ENCODE measurements around the gene TSSK2.
"Not testable (repeated sequence)": the region's sequence is repeated elsewhere in the genome, so short reads cannot be mapped to it uniquely, and the experiment has no call there.

Gene TSSK2

DNA sequence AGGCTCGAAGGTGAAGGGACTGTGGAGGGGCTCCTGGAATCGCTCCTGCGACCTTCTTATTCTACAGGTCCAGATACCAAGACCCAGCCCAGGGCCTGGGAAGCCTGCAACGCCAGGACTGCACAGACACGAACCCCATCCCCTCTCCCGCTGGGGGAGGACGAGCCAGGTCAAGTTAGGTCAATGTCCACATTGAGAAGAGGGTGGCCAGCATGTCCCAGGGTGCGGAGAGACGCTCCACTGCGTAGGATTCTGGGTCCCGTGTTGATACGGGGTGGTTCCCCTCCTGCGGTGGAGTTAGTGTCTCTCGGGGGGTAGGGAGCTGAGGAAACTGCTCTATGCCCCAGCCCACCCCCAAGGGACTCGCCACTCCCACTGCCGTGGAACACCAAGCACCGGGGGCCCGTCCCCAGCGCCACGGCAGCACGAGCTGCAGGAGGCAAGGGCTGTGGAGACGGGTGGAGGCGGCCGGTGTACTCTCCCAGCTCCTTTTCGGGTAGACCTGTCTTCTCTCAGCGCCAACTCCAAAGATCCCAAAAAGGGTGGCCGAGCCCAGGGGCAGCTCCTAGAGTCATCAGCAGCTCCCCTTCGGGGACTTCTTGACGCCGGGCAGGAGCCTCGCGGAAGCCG lies 17.4 kb downstream of the TSSK2 start:
- no peak overlapping the region for H3K4me2 ChIP-seq (ENCODE audit: low read length)
- no peaks in the 10 kb centered on the region for H3K9me3 ChIP-seq (replicated peaks; ENCODE audit: low read length)
- H3K4me3 ChIP-seq (ENCODE audit: low read length): no peak overlapping the region
- no peaks in the 10 kb centered on the region for H3K4me1 ChIP-seq (ENCODE audit: control insufficient read depth, insufficient read depth, low read length)
- H3K36me3 ChIP-seq (ENCODE audit: insufficient read depth, low read length): no peaks in the 10 kb centered on the region
- H3K9ac ChIP-seq (ENCODE audit: low read depth, low read length): no peak overlapping the region
- peaks cover 55% of the 10 kb centered on the region for H3K27me3 ChIP-seq (ENCODE audit: control insufficient read depth, insufficient read depth, low read length)

DNA sequence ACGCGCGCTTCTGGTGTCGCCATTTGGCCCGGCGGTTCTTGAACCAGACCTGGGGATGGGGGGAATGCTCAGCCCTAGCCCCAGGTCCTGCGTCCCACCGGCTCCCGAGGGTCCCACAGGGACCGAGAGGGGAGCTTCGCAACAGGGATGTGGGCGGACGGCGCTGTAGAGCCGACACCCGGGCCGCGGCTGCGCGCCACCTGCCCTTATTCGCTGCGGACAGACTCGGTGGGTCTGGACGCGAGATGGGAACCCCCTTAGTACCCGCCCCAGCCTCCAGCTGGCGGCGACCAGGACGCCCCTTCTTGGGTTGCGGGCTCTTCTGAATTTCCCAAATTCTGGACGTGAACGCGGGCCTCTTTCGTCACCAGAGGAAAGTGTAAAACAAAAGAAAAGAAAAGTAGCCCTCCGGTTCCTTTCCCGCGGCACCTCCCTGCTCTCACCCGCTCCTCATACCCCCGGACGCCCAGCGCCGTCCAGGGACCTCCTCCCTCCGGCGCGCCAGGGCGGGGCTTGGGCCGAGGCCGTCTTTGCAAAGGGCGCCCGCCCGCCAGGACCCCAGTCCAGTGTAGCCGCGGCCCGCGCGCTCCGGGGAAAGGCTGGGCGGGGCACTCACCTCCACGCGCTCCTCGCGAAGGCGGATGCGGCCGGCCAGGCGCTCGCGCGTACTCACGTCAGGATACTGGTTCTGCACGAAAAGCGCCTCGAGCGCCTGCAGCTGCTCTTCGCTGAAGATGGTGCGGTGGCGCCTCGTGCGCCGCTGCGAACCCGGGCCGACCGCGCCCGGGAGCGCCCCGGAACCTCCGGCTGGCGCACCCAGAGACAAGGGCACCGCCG lies 18.2 kb downstream of the TSSK2 start:
- Histone ChIP-seq H3K36me3 (ENCODE audit: insufficient read depth, low read length) (no peaks in the 10 kb centered on the region), H3K4me3 (ENCODE audit: low read length) (no peak overlapping the region), H3K9ac (ENCODE audit: low read depth, low read length) (no peak overlapping the region), H3K9me3 (replicated peaks; ENCODE audit: low read length) (no peaks in the 10 kb centered on the region), H3K4me1 (ENCODE audit: control insufficient read depth, insufficient read depth, low read length) (no peaks in the 10 kb centered on the region), H3K27me3 (ENCODE audit: control insufficient read depth, insufficient read depth, low read length) (peaks cover 59% of the 10 kb centered on the region), H3K4me2 (ENCODE audit: low read length) (peak overlapping the region; percentile 52)

DNA sequence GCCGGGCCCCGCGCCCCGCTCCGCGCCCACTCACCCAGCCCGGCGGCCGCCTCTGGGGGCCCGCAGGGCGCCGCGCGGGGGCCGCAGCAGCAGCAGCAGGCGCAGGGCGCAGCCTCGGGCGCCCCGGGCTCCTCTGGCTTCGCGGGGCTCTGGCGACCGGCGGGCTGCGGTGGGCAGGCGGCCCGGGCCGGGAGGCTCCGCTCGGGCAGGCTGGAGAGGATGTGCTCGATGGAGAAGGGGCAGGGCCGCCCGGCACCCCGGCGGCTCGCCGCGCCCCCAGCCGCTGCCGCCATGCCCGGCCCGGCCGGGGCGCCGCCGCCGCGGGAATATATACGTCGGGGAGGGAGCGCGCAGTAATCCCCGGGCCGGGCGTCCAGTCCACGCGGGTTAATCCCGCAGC lies 18.9 kb downstream of the TSSK2 start, which contains the start of gene GSC2:
GSC2 (minus strand) TSS at position 302 of the 400 bp plus-strand sequence; CDS start at position 293, 9 bp downstream.
- no peaks in the 10 kb centered on the region for H3K4me1 ChIP-seq (ENCODE audit: control insufficient read depth, insufficient read depth, low read length)
- H3K4me2 ChIP-seq (ENCODE audit: low read length): peak within 1 kb of the TSS; percentile 52
- peaks cover 59% of the 10 kb centered on the region for H3K27me3 ChIP-seq (ENCODE audit: control insufficient read depth, insufficient read depth, low read length)
- H3K4me3 ChIP-seq (ENCODE audit: low read length): no peak within 1 kb of the TSS
- no peaks in the 10 kb centered on the region for H3K9me3 ChIP-seq (replicated peaks; ENCODE audit: low read length)
- no peaks in the 10 kb centered on the region for H3K36me3 ChIP-seq (ENCODE audit: insufficient read depth, low read length)
- no peak within 1 kb of the TSS for H3K9ac ChIP-seq (ENCODE audit: low read depth, low read length)

DNA sequence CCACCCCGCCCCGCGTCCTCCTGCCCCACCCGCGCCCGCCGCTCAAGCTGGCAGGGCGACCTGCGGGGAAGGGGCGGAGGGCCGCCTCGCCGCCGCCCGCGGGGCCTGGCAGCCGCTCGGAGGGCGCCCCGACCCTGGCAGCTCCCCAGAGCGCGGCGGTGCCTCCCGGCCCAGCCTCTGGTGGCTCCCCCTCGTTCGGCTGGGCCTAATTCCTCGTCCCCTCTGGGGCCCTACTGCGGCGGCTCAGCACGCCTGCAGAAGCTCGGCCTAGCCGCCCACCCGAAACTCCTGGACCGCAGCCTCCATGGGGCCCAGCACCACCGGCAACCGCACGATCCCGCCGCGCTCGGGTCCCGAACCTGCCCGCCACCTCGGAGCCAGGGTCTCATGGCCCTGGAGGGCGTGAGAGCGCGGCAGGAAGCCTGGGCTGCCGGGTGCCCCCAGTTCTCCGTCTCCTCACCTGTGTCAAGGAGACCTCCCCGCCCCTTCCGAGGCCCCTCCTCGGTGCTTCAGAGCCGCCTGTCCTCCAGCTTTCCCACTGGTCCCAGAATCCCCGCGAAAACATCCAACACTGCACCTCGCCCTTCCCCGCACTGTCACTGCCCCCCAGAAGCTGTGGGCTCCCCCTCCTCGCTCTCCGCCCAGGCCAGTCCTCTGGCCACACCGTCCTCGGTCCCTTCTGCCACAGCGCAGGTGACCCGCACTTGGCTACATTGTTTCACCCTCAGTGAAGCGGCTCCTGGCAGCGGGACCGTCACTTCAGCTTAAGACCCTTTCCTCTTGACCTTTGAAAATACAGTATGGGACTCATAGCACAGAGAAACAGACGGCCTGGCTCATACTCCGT lies 19.6 kb downstream of the TSSK2 start:
- Histone ChIP-seq H3K4me1 (ENCODE audit: control insufficient read depth, insufficient read depth, low read length) (no peaks in the 10 kb centered on the region), H3K36me3 (ENCODE audit: insufficient read depth, low read length) (no peaks in the 10 kb centered on the region), H3K27me3 (ENCODE audit: control insufficient read depth, insufficient read depth, low read length) (peaks cover 63% of the 10 kb centered on the region), H3K4me3 (ENCODE audit: low read length) (no peak overlapping the region), H3K9ac (ENCODE audit: low read depth, low read length) (no peak overlapping the region), H3K9me3 (replicated peaks; ENCODE audit: low read length) (no peaks in the 10 kb centered on the region), H3K4me2 (ENCODE audit: low read length) (no peak overlapping the region)

DNA sequence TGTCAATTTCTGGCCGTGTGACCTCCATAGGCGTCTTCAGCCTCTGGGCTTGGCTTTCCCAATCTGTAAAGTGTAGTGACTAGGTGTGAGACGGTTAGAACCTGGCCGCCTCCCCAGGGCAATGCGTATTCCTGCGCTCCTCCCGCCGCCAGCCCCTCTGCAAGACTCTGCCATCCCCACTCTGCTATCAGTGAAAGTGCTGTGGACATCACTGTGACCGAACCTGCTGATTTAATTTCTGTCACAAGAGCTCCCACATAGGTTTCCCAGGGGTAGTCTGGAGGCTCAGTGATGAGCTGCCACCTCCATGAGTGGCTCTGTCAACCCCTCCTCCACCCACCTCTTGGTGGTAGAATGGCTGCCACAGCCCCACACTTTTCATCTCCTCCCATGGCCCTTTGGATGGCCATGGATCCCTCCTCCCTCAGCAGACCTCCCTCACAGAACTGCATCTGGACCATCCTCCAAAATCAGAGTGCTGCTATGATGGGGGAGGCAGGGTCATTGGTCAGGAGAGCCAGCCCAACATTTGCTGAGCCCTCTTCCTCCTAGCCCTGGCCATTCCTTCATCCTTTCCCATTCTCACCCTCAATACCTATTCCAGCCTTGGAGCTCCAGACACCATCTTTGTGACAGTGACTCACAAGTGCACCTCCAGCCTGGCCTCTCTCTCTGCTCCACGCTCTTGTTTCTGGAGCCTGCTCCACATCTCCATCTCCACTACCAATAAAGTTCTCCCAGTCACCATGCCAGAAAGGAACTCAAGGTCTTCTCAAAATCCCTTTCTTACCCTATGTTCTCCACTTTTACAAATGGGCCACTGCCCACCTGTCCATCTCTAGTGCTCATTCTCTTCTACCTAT lies 20.5 kb downstream of the TSSK2 start:
- Histone ChIP-seq H3K9ac (ENCODE audit: low read depth, low read length) (no peak overlapping the region), H3K9me3 (replicated peaks; ENCODE audit: low read length) (no peaks in the 10 kb centered on the region), H3K4me1 (ENCODE audit: control insufficient read depth, insufficient read depth, low read length) (no peaks in the 10 kb centered on the region), H3K36me3 (ENCODE audit: insufficient read depth, low read length) (no peaks in the 10 kb centered on the region), H3K4me3 (ENCODE audit: low read length) (no peak overlapping the region), H3K27me3 (ENCODE audit: control insufficient read depth, insufficient read depth, low read length) (peaks cover 63% of the 10 kb centered on the region), H3K4me2 (ENCODE audit: low read length) (no peak overlapping the region)

DNA sequence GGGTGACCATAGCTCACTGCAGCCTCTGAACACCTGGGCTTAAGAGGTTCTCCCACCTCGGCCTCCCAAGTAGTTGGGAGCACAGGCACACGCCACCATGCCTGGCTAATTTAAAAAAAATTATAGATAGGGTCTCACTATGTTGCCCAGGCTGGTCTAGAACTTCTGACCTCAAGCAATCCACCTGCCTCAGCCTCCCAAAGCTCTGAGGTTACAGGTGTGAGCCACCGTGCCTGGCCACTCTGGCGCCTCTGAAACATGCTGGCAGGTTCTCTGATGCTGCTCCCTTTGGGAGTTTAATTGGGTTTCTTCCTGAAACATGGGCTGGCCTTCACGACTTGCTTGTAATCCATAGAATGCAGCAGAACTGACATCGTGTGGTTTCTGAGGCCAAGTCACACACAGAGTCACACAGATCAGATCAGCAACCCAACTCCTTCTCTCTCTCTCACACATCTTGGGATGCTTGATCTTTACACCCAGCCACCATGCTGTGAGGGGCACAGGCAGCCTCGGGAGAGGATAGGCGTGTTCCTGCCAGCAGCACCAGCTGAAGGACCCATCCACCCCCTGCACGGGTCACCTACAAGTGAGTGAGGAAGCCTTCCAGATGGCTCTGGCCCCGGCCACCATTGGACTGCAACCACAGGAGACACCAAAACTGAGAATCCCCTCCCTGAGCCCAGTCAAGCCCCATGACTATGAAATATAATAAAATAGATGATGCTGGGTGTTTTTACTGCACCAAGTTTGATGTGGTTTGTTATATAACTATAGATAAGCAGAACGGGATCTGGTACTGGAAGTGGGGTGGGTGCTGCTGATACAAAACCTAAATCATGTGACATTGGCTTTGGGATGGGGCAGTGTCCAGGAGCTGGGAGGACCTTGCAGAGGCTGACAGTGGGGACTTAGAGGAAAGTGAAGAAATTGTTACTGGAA lies 22.1 kb downstream of the TSSK2 start:
- Histone ChIP-seq H3K36me3 (ENCODE audit: insufficient read depth, low read length) (no peaks in the 10 kb centered on the region), H3K4me1 (ENCODE audit: control insufficient read depth, insufficient read depth, low read length) (no peaks in the 10 kb centered on the region), H3K4me2 (ENCODE audit: low read length) (no peak overlapping the region), H3K9ac (ENCODE audit: low read depth, low read length) (no peak overlapping the region), H3K9me3 (replicated peaks; ENCODE audit: low read length) (no peaks in the 10 kb centered on the region), H3K27me3 (ENCODE audit: control insufficient read depth, insufficient read depth, low read length) (peaks cover 48% of the 10 kb centered on the region), H3K4me3 (ENCODE audit: low read length) (no peak overlapping the region)

DNA sequence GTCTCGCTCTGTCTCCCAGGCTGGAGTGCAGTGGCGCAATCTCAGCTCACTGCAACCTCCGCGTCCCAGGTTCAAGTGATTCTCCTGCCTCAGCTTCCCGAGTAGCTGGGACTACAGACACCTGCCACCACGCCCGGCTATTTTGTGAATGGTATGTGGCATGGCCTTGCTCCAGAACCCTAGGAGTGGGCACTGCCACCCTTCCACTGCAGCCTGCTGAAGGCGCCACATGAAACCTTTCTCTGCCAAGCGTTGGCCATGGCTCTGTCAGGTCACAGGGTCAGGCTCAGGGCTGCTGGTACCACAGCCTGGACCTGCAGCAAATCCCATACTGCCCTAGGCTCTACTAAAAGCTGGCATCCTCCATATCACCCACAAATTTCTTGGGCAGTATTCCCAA lies 25.0 kb downstream of the TSSK2 start:
- H3K36me3 ChIP-seq (ENCODE audit: insufficient read depth, low read length); H3K4me2 ChIP-seq (ENCODE audit: low read length); H3K4me1 ChIP-seq (ENCODE audit: control insufficient read depth, insufficient read depth, low read length); H3K4me3 ChIP-seq (ENCODE audit: low read length); H3K9me3 ChIP-seq (replicated peaks; ENCODE audit: low read length); H3K9ac ChIP-seq (ENCODE audit: low read depth, low read length): not testable (repeated sequence)
- peaks cover 33% of the 10 kb centered on the region for H3K27me3 ChIP-seq (ENCODE audit: control insufficient read depth, insufficient read depth, low read length)

DNA sequence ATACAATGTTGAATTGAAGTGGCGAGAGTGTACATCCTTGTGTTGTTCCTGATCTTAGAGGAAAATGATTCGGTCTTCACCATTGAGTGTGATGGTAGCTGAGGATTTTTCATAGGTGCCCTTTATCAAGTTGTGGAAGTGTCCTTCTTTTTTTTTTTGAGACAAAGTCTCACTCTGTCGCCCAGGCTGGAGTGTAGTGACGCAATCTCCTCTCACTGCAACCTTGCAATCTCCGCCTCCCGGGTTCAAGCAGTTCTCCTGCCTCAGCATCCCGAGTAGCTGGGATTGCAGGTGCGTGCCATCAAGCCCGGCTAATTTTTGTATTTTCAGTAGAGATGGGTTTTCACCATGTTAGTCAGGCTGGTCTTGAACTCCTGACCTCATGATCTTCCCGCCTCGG lies 27.5 kb downstream of the TSSK2 start:
- H3K4me2 ChIP-seq (ENCODE audit: low read length); H3K4me3 ChIP-seq (ENCODE audit: low read length); H3K36me3 ChIP-seq (ENCODE audit: insufficient read depth, low read length); H3K4me1 ChIP-seq (ENCODE audit: control insufficient read depth, insufficient read depth, low read length); H3K9ac ChIP-seq (ENCODE audit: low read depth, low read length); H3K9me3 ChIP-seq (replicated peaks; ENCODE audit: low read length): not testable (repeated sequence)
- peaks cover 25% of the 10 kb centered on the region for H3K27me3 ChIP-seq (ENCODE audit: control insufficient read depth, insufficient read depth, low read length)

DNA sequence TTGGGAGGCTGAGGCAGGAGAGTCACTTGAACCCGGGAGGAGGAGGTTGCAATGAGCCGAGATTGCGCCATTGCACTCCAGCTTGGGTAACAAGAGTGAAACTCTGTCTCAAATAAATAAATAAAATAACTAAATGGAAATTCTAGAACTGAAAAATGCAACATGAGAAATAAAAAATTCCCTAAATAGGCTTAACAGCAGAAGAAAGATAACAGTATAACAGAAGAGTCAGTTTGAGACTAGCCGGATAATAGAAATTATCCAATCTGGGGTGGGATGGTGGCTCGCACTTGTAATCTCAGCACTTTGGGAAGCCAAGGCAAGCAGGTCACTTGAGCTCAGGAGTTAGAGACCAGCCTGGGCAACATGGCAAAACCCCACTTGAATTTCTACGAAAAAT lies 33.3 kb downstream of the TSSK2 start:
- Histone ChIP-seq H3K4me3 (ENCODE audit: low read length) (no peak overlapping the region), H3K27me3 (ENCODE audit: control insufficient read depth, insufficient read depth, low read length) (peaks cover 48% of the 10 kb centered on the region), H3K9me3 (replicated peaks; ENCODE audit: low read length) (no peaks in the 10 kb centered on the region), H3K9ac (ENCODE audit: low read depth, low read length) (no peak overlapping the region), H3K4me1 (ENCODE audit: control insufficient read depth, insufficient read depth, low read length) (peaks cover 2% of the 10 kb centered on the region), H3K4me2 (ENCODE audit: low read length) (no peak overlapping the region), H3K36me3 (ENCODE audit: insufficient read depth, low read length) (no peaks in the 10 kb centered on the region)

DNA sequence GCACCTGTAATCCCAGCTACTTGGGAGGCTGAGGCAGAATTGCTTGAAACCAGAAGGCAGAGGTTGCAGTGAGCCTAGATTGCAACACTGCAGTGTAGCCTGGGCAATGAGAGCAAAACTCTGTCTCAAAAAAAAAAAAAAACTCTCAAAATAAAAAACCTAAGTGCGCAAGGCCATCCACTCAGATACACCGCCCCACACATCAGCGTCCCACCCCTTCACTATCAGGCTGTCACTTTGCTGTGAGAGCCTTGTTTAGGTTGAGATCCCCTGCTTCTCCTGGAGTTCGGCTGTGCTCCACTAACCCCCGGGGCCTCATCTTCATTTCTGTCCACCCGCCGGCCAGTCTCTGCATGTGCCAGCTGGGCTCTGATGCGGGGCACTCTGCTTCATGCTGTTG lies 35.3 kb downstream of the TSSK2 start:
- H3K9me3 ChIP-seq (replicated peaks; ENCODE audit: low read length): no peaks in the 10 kb centered on the region
- H3K4me1 ChIP-seq (ENCODE audit: control insufficient read depth, insufficient read depth, low read length): peaks cover 17% of the 10 kb centered on the region
- H3K4me3 ChIP-seq (ENCODE audit: low read length): no peak overlapping the region
- no peak overlapping the region for H3K4me2 ChIP-seq (ENCODE audit: low read length)
- peaks cover 50% of the 10 kb centered on the region for H3K27me3 ChIP-seq (ENCODE audit: control insufficient read depth, insufficient read depth, low read length)
- H3K36me3 ChIP-seq (ENCODE audit: insufficient read depth, low read length): no peaks in the 10 kb centered on the region
- no peak overlapping the region for H3K9ac ChIP-seq (ENCODE audit: low read depth, low read length)
